GM19193 (cell line): Measurements from ENCODE around the gene LPAR4.

Source experiments
- POLR2A ChIP-seq: IDR thresholded peaks from 4 replicates; pipeline ENCODE4 v1.6.1; 2011; ENCODE audit not compliant: insufficient read depth, insufficient read length; ENCODE audit errors: extremely low read depth

The LPAR4 gene, protein sequence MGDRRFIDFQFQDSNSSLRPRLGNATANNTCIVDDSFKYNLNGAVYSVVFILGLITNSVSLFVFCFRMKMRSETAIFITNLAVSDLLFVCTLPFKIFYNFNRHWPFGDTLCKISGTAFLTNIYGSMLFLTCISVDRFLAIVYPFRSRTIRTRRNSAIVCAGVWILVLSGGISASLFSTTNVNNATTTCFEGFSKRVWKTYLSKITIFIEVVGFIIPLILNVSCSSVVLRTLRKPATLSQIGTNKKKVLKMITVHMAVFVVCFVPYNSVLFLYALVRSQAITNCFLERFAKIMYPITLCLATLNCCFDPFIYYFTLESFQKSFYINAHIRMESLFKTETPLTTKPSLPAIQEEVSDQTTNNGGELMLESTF

DNA sequence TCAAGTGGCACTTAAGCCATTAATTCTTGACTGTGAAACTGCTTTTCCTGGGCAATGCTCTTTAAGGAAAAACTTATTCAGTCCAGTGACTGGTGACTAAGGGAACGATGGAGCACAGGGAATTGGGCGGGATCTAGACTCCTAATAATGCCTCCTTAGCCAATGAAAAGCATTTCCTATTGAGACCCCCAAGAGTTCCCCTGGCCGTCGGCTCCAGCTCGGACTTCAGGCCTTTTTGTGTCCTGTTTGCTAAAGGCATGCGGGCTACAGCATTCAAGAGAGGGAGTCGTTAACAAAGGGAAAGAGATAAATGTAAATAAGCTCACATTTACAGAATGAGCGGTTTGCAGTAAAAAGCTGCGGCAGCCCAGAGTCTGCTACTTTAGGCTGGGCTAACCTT, at the start of gene LPAR4:
Gene LPAR4, plus strand, starts transcription at position 232 of the 400 bp plus-strand sequence. CDS start 7,150 bp downstream, outside the sequence.
- TF ChIP-seq POLR2A = no peak

DNA sequence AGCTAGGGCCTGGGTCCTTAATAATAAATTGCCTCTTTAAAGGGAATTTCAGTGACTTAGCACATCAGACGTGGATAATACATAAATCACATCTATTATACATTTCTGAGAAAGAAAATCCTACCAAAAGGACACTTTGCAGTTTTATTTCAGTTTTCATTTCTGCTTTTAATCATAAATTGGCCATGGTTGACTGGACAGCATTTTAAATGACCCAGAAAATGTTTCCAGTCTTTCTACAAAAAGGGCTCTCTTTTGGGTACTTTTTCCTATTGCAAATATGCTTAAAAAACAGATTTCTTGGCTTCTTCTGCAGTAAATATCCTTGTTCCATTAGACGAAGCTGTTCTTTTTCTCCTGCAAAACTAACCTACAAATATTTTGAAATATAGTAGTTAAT, 41.4 kb upstream of the LPAR4 start:
- TF ChIP-seq POLR2A = no peak

DNA sequence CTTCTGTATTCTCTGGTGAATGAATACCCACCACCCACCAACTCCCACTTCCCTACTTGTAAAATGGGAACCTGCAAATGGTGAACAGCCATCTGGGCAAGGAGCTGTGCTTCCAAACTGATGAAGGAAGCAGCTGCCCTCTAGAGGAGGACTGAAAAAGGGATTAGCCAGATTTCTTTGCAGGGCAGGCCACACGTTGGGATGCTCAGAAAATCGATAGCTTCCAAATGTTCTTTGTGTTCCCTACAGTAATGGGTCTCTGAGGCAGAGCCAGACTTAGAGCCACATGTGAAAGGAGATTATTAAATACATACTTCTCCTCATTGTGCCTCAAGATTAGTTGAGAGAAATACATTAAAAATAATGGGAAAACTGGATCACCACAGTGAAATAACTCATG, 39.3 kb upstream of the LPAR4 start:
- no peak for TF ChIP-seq POLR2A

DNA sequence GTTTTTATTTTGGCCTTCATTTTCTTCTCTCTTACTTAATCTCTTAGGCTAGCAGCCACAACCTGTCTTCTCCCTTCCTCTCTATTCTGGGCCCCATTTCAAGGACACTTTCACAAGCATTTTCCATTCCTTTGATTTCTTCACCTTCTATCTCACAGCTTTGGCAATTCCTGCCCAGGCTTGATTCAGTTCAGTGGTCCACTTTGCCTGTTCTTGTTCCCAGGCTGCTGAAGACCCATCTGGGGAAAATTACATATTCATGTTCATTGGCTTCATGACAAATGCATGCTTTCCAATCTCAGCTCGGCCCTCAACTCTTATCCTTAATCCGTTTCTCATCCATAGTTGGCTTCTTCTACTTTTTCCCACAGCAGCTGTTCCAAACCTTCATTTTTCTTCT, 38.7 kb upstream of the LPAR4 start:
- no peak for TF ChIP-seq POLR2A

DNA sequence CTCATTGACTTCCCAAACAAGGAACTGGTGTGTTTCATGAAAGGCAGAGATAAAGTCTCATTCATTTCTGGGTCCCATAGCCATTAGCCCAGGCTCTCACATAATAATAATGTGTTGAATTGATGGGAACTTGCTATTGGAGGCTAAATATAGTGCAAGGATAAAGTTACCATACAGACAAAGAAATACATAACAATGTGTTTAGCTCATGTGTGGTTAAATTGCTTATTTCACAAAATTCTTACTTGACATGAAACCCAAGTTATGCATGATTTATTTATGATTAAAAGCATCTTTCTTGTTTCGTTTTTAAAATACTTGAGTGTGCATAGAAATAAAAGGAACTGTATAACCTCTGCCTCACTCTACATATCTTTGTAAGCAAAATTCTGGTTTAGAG, 37.3 kb upstream of the LPAR4 start:
- no peak for TF ChIP-seq POLR2A

DNA sequence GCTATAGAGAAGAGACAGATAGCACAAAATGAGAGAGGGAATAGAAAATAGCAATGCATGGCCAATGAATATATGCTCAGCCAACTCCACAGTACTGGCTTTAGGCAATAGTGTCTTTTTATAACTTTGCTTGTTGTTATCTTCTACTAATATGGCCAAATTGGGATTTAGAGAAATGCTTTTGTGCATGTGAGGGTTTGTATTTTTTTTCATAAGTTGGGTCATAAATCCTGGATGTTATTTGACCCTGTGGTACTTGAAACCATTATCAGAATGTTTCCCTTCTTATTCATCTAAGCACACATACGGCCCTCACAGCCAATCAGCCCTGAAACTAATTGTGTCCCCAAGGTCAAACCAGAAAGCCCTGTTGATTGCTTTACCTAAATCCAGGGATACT, 35.2 kb upstream of the LPAR4 start:
- TF ChIP-seq POLR2A = no peak

DNA sequence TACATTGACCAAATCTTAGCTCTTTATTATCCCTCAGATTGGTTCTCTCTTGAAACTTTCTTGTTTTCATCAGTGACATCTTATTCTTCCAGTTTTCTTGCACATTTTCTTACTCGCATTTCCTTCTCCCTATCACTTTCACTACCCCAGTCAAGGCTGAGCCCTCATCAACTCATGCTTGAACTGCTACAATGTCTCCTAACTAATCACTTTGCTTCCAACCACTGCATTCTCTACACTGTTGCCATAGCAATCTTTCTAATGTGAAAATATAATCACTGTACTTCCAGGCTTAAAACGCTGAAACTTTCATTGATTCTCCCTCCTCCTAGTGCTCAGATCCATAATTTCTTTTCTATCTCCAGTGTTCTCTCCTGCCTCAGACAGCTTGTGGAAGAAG, 22.2 kb upstream of the LPAR4 start:
- no peak for TF ChIP-seq POLR2A

DNA sequence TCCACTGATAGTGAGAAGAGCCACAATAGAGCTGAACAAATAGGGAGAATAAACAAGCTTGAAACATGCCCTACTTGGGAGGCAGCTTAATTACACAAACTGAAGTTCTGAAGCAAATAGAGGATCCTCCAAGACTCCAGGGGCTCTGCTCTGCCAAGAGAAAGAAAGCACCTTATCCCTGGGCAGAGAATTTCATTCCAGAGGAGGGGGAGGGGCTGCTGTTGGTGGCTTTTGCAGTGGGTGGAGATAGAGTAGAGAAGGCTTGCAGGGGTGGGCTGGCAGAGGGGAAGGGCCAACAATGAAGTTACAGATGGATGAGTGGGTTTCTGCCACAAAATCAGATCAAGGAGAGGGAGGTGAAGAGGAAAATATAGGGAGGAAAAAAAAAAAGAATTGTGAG, 1.0 kb upstream of the LPAR4 start:
- TF ChIP-seq POLR2A = no peak

DNA sequence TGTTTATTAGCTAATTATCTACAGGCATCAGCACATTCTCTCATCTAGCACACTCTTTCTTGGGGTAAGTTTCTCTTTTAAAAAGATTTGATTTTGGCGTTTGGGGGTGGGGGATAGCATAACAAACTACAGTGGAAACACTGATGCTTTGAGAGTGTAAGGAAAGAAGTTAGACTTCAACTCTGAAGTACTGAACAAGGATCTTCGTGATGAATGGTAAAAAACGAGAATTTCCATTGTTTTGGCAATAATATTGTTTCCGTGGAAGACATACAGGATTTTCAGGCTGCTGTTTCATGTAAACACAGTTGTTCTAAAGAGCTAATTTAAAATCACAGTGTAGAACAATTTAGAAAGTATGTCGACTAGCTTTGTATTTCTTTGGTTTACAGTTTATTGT, 451 bp downstream of the LPAR4 start:
- no peak for TF ChIP-seq POLR2A

DNA sequence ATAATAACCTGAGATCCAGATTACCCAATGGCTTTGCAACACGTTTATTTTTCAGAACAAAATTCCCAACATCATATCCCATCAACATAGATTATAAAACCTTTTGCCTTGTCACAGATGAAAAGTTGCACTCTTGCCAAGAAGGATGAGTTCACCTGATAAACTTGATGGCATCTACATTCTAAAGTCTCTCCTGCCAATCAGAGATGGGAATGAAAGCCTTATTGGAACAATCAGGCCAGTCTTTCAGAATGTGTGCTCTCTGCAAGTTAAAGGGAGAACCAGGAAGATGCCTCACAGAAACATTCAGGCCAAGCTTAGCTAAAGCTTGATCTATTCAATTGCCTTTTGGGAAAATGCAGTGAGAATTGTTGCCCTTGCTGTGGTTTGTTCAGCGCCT, 1.3 kb downstream of the LPAR4 start:
- no peak for TF ChIP-seq POLR2A

DNA sequence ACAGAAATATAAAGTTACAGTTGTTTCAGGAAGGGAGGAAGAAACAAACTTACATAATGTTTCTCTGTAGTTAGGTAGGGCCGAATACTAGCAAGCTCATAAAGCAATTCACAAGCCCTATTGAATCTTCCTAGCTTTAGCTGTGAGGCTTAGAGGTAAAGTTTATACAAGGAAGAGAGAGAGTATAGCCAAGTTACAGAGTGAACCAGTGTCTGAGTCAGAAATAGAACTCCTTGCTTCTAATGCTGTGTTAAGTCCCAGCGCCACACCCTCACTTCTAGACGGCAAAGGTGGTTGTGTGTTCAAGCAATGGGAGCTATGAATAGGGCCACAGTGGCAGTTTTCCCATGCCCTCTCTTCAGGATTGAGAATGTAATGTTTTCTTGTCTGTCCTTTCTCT, 6.1 kb downstream of the LPAR4 start:
- no peak for TF ChIP-seq POLR2A

DNA sequence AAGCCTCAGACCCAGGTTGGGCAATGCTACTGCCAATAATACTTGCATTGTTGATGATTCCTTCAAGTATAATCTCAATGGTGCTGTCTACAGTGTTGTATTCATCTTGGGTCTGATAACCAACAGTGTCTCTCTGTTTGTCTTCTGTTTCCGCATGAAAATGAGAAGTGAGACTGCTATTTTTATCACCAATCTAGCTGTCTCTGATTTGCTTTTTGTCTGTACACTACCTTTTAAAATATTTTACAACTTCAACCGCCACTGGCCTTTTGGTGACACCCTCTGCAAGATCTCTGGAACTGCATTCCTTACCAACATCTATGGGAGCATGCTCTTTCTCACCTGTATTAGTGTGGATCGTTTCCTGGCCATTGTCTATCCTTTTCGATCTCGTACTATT, 7.4 kb downstream of the LPAR4 start:
- no peak for TF ChIP-seq POLR2A

DNA sequence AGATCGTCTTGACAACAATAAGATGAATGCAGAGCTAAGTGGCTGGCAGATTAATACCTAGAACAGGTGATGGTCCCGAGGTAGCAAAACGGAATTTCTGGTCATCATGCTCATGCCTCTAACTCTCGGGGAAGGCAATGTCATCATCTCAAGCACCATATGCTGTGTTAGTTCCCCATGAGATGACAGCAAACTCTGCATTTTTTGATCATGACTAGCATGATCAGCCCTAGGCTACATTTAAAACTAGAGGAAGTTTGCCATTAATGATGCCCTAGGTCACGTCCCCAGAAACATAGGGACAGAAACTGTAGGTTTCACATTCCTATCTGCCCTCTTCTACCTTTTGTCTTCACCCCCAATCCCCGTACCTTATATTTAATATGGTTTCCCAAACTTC, 11.6 kb downstream of the LPAR4 start:
- no peak for TF ChIP-seq POLR2A

DNA sequence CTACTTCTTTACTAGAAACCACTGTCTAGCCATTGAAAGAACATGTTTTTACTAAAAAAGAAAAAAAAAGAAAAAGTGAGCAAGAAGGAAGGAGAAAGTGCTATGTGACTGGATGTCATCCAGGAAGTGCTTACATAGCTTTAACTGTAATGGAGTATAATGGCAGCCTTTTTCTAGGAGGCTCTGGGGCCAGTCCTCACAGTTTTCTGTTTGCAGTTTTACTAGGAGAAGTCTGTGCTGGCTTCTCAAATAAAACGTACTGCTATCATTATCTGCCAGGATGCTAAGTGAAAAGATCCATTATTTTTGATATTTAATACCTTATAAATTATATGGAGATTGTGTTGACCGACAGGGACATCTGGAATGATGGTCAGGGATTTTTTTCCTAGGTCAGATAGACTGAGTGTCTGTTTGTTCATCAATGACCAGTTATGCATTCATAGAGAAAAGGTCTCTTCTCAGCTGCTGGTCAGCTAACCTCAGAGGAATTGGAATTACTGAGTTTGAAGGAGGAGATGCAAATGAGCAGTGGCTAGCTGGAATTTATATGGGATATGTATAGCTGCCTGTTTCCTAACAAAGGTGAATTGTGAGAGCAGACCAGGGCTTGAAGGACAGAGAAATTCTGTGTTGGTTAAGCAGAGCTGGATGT, 21.7 kb downstream of the LPAR4 start:
- TF ChIP-seq POLR2A = no peak

DNA sequence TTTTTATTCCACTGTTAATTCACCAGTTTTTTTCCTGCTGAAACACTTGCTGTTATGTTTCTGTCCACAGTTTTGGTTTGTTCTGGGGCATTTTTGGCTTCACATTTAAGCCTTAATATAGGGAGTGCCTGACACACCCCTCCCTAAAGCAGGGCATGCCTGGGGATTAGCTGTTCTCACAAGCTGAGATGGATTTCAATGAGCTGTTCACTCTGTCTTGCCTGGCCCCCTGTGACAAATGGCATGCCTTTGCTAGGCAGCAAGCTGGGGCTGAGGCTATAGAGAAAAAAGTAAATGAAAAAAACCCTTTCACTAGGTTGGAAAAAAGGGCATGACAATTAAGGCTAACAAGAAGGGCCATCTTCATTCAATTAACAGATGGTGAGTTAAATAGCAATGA, 22.4 kb downstream of the LPAR4 start:
- no peak for TF ChIP-seq POLR2A

DNA sequence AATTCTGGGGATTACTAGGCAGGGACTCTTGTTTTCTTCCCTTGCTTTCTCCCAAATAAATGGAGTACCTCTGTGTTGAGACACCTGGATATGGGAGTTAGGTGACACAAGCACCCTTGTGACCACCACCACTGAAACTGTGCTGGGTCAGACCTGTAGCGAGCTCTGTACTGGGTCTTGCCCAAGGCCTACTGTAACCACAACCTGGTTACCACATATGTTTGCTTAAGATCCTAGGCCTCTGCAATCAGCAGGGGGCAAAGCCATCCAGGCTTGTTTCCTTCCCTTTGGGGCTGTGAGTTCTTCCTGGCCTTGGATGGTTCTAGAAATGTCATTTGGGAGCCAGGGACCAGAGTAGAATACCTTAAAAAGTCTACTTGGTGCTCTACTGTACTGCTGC, 49.4 kb downstream of the LPAR4 start:
- TF ChIP-seq POLR2A = no peak
